HG03159 (cell line): ENCODE data around the gene SLC16A9.
A peak's percentile ranks its signal among the peaks of the same experiment; 100 is the strongest.

ENCODE experiments used
- ATAC-seq: cut with Tn5 transposase; IDR thresholded peaks from one replicate; pipeline ENCODE4 v1.9.1; 2021; ENCODE audit warnings: mild to moderate bottlenecking, moderate library complexity; ENCODE audit not compliant: unreplicated experiment

The SLC16A9 gene

DNA sequence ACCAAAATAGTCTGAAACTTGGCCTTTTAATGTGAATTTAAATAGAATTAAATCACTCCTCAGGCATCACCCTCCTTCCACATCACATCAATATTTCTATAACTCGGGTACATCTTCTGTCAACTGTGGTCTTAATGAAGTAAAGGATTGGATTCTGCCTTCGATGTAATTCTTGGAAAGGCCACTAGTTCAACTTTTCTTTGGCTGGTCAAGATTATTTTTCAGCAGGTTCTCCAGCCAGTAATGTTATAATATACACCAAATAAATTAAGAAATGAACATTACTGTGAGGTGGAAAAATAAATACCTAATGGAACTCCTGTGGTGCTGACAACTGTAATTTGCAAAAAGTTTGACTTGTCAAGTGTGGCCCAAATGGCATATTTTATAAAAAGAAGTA is 9.7 kb upstream of the SLC16A9 start:
- no peak for ATAC-seq

DNA sequence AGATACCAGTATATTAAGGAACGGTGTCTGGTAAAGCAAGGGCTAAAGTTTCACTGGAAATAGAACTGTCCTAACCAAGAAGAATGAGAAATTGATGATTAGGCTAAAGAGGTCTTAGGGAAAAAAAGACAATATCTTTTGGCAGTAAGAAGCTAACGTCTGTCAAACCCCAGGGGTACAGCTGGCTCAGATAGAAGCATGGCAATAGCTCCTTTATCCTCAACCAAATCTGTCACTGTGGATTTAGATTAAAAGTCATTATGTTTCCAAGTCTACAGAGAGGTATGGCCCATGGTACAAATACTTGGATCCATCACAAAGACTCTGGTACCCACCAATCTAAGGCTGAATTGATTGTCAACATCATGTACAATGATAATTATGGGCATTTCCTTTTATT is 8.6 kb upstream of the SLC16A9 start:
- no peak for ATAC-seq

DNA sequence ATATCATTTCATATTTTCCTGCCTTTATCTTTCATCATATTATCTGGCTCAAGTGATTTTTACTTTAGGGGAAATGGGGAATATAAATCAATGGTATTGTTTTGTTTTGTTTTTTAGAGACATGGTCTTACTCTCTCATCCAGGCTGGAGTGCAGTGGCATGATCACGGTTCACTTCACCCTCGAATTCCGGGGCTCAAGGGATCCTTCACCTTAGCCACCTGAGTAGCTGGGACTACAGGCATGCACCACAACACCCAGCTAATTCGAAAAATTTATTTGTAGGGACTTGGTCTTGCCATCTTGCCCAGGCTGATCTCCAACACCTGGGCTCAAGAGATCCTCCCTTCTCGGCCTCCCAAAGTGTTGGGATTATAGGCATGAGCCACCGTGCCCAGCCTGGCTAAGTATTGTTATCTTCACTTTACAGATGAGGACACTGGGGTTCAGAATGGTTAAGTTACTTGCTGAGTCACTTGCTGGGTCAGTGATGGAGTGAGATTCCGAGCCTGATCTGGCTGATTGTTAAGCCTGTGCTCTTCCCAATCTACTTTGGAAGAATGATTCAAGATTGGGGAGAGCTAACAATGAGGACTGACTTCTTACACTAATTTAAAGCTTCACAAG is 3.7 kb upstream of the SLC16A9 start:
- ATAC-seq: no peak

DNA sequence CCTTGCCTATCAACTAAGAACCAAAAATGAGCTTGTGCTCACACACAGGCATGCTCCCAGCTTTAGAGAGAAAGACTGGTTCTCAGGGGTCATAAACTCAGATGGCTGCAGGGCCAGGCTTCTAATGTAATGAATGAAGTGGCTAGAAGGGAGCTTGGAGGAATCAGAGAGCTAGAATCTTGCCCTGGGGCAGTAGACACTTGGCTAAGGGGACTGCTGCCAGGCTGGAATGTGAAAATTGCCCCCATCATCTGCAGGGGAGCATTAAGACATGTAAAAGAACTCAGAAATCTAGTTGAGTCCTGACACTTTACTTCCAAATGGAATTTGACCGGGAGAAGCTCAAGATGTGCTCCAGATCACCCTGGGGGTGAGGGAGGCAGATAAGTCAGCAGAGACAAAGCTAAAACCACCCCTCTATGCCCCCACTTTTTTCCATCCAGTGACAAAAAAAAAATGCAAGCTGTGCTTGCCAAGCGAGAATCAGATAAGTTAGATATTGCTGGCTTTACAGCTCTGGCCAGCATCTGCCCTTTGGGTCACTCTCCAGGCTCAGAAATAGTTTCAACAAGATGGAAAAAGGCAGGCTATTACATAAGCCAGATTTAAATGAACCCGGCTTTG is 2.3 kb upstream of the SLC16A9 start:
- ATAC-seq: no peak

GRCh38 chr10:59708816-59709394 is 745 bp downstream of the SLC16A9 start:
- peak; percentile 37 for ATAC-seq

GRCh38 chr10:59706851-59707797 is 2.5 kb downstream of the SLC16A9 start:
- ATAC-seq: no peak

DNA sequence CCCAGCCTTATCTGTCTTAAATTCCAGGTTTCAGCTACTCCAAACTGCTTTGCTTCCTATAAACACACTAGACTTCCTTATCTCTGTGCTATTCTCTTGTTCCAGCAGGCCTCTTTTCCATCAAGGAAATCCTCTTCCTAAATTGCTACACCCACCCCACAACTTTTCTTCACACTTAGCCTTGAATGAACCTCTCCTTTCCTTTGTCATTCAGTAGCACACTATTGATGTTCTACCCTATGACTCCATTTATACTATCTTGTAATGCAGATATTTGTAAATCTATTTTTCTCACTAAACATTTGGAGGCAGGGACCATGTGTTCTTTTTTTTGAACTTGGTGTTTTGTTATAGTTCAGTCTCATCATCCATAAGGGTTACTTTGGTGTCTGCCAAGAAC is 3.7 kb downstream of the SLC16A9 start:
- ATAC-seq: no peak

DNA sequence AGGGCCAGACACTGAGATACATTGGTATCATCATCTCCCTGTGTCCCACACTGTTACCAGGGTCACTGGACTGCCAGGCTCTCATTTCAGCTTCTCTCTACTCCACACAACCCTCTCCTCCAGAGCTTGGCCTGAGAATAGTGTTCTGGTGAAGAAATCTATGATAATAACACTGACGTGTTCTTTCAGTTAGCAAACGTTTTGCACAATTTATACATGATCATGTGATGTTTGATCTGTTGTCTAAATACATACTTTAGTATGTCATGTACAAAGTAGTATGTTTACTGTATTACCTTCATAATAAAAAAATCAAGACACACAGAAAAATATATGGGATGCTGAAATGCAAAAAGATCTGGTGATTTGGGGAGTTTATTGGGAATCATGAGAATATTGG is 5.0 kb downstream of the SLC16A9 start:
- ATAC-seq: no peak

GRCh38 chr10:59702347-59702746 is 7.3 kb downstream of the SLC16A9 start:
- ATAC-seq: no peak

GRCh38 chr10:59700709-59701108 is 8.9 kb downstream of the SLC16A9 start:
- ATAC-seq: no peak

DNA sequence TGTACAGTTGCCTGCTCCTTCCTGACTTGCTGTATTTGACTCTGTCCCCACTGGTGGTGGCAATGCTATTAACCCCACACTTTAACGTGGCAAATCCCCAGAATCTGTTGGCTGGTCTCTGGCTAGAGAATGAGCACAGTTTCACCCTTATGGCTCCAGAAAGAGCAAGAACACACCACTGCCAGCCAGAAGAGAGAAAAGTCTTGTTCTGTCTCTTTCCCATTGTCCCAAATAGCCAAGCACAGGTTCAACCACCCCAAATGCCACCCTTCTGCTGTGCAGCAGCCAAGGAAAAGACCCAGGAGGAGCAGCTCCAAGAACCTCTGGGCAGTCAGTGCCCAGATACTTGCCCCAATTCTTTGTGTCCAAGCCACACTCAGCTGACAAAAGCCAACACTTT is 11.3 kb downstream of the SLC16A9 start:
- no peak for ATAC-seq

- no peak for ATAC-seq
Measured at GRCh38 chr10:59695637-59696036, 14.0 kb downstream of the SLC16A9 start.

- no peak for ATAC-seq
Measured at GRCh38 chr10:59694936-59695335, 14.7 kb downstream of the SLC16A9 start.

GRCh38 chr10:59692113-59692512 is 17.5 kb downstream of the SLC16A9 start:
- ATAC-seq: no peak

- ATAC-seq: peak; percentile 64
Measured at GRCh38 chr10:59688921-59689351, 20.7 kb downstream of the SLC16A9 start.

DNA sequence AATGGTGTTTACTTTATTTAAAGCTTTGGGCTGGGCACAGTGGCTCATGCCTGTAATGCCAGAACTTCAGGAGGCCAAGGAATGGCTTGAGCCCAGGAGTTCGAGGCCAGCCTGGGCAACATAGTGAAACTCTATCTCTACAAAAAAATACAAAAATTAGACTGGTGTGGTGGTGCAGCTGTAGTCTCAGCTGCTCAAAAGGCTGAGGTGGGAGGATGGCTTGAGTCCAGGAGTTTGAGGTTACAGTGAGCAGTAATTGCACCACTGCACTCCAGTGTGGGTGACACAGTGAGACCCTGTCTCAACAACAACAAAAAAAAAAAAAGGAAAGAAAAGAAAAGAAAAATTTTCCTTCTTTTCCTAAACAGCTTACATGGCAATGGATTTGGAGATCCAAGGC is 22.0 kb downstream of the SLC16A9 start:
- no peak for ATAC-seq

DNA sequence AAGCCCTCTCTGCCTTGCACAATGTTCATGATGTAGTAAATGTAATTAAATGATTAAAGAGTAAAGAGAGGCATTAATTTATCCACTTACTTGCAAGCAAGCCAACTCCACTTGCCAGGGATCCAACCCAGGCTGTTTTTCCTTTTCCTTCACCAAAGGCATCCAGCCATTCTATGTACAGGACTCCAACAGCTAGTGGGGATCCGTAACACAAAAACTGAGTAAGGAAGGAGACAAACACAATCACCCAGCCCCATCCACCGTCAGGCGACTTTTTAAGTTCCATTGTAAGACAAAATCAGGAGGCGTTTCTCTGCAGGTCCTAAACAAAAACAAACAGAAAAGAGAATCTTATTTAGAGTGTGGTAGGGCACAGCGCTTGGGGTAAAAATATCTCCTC is 25.6 kb downstream of the SLC16A9 start:
- no peak for ATAC-seq

- ATAC-seq: no peak
Measured at GRCh38 chr10:59682986-59683937, 26.4 kb downstream of the SLC16A9 start.

DNA sequence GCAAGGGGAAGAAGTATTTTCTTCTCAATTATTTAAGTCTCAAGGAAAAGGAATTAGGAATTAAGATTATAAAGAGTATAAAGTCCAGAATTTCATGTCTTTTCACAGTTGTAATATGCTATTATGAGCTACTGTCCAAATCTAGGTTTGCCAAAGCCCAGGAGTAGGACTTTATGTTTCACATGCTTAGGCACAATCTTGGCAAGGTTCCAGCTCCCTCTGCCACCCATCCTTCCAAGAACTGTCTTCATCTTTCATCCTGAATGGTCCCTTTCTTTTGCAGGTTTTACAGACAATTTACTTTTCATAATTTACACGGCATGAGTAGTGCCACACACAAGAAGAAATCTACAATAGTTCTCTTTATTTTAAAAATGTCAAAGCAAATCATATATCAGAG is 29.5 kb downstream of the SLC16A9 start:
- ATAC-seq: no peak

- ATAC-seq: peak; percentile 92
Measured at GRCh38 chr10:59678884-59679301, 30.8 kb downstream of the SLC16A9 start.
